Esophagus squamous epithelium (tissue), 5 donors: ENCODE measurements around the gene TOP2A. TPM values are rescaled to one million over a fixed set of nuclear protein-coding genes. Genes with fewer than 3 reads are reported as not detected.

Source experiments
- DNase-seq: peaks from one replicate; lab custom pipeline; 2025; lab: John Stamatoyannopoulos, UW
- H3K27ac ChIP-seq, 4 donors: fragments of 200-600 bp; sonication (generic); one replicate each; pipeline ENCODE4 v1.5.1; 2016 to 2019; ENCODE audit warnings: mild to moderate bottlenecking in 1 of 4
- H3K27me3 ChIP-seq, 4 donors: fragments of 200-600 bp; sonication (generic); 1 replicate in 3 of 4; 2 replicates in 1 of 4; pipeline versions ENCODE4 v1.5.1 to v1.6.0; 2017 to 2021; ENCODE audit warnings: antibody characterized with exemption in 1 of 4
- H3K36me3 ChIP-seq, 3 donors: fragments of 200-600 bp; sonication (generic); one replicate each; pipeline ENCODE4 v1.5.1; 2016 to 2019
- H3K4me1 ChIP-seq, 3 donors: fragments of 200-600 bp; sonication (generic); one replicate each; pipeline ENCODE4 v1.5.1; 2017 to 2019
- H3K4me3 ChIP-seq, 4 donors: fragments of 200-600 bp; sonication (generic); 1 replicate in 3 of 4; 2 replicates in 1 of 4; pipeline ENCODE4 v1.5.1; 2016 to 2019; ENCODE audit warnings: mild to moderate bottlenecking in 2 of 4, moderate library complexity in 1 of 4
- H3K9me3 ChIP-seq, 3 donors: fragments of 200-600 bp; sonication (generic); one replicate each; pipeline ENCODE4 v1.5.1; 2016 to 2019
- POLR2A ChIP-seq, 4 donors: fragments of 450-650 bp; IDR thresholded peaks; one replicate each; pipeline ENCODE4 v1.6.1; 2017; ENCODE audit warnings: antibody characterized with exemption in 4 of 4, mild to moderate bottlenecking in 4 of 4, moderate library complexity in 3 of 4
- WGBS, 2 donors: methylation state at CpG; one replicate each; pipeline ENCODE4 v1.1.5; 2018; 5-methylcytosine and 5-hydroxymethylcytosine counted together
- intact Hi-C: fragments of 100-400 bp; cut with DNase I; formaldehyde crosslinking; loops from one replicate; pipeline ENCODE4 v1.15.0; 2022
- total RNA-seq, 4 donors: library from RNA; depleted of rRNA; stranded (reverse); fragments of >200 nt; gene quantifications; one replicate each; pipeline ENCODE4 v1.1.0, GENCODE V29; 2016
- TF ChIP-seq, protein P1 (sequence below), 6 experiments: fragments of 450-650 bp in 4 of 6; fragments of 200-600 bp in 2 of 6; sonication (generic) in 2 of 6; IDR thresholded peaks; one replicate each; pipeline ENCODE4 v1.5.1; 2016 to 2019; ENCODE audit warnings: antibody characterized with exemption in 6 of 6, mild to moderate bottlenecking in 4 of 6, moderate library complexity in 4 of 6
- donor health status: DM: yes; HTN: yes; CAD: no.

Gene TOP2A
- total RNA-seq, 4 donors from 2014 or later = 24.9 to 87.1 (median 50.6) TPM

DNA sequence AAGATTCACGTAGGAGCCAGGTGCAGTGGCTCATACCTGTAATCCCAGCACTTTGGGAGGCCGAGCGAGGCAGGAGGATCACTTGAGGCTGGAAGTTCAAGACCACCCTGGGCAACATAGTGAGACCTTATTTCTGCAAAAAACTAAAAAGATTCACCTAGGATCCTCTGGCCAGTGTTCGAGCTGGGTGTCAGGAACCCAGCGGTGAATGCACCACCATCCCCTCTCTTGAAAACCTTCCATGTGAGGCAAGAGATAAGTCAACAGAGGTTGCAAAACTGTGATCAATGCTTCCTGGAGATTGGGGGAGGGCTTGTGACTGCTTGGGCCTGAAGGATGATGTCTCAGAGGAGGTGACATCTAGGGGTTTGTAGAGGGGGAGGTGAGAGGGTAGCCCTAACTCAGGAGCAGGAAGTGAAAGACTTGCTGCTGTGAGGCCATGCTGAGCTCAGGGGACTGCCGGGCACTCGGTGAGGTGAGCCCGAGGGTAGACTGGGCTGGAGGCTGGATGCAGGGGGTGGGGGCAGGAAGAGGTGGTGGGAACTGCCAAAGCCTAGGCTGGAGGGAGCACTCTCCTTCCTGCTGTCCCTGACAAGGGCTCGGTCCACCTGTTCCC is 64.8 kb downstream of the TOP2A start:
- TF ChIP-seq, protein P1, sequence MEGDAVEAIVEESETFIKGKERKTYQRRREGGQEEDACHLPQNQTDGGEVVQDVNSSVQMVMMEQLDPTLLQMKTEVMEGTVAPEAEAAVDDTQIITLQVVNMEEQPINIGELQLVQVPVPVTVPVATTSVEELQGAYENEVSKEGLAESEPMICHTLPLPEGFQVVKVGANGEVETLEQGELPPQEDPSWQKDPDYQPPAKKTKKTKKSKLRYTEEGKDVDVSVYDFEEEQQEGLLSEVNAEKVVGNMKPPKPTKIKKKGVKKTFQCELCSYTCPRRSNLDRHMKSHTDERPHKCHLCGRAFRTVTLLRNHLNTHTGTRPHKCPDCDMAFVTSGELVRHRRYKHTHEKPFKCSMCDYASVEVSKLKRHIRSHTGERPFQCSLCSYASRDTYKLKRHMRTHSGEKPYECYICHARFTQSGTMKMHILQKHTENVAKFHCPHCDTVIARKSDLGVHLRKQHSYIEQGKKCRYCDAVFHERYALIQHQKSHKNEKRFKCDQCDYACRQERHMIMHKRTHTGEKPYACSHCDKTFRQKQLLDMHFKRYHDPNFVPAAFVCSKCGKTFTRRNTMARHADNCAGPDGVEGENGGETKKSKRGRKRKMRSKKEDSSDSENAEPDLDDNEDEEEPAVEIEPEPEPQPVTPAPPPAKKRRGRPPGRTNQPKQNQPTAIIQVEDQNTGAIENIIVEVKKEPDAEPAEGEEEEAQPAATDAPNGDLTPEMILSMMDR (IDR thresholded peaks at IDR 0.05) = no peak
- TF ChIP-seq POLR2A (IDR thresholded peaks at IDR 0.05) = no peak
- H3K27ac ChIP-seq = no peak overlapping the region
- no peaks in the 10 kb centered on the region for H3K9me3 ChIP-seq
- H3K36me3 ChIP-seq = peaks cover 11 to 58% (median 18%) of the 10 kb centered on the region in 3 donors
- no peaks in the 10 kb centered on the region for H3K27me3 ChIP-seq
- peaks cover 30 to 73% (median 32%) of the 10 kb centered on the region in 3 donors for H3K4me1 ChIP-seq
- DNase-seq = no peak
- WGBS, 2 donors = 77 to 84% methylated on average over 5 to 8 of the region's 9 CpGs
- no peak overlapping the region for H3K4me3 ChIP-seq
- intact Hi-C loops = loop anchor here (10.0 kb wide), 1 partner anchor 158 kb away; no protein-coding TSS in a partner anchor

GRCh38 chr17:40352237-40352778 is 65.4 kb downstream of the TOP2A start:
- intact Hi-C loops = loop anchor here (10.0 kb wide), 1 partner anchor 158 kb away; no protein-coding TSS in a partner anchor
- DNase-seq = no peak
- Histone ChIP-seq H3K36me3 (peaks cover 11 to 58% (median 18%) of the 10 kb centered on the region in 3 donors), H3K4me3 (no peak overlapping the region), H3K27me3 (no peaks in the 10 kb centered on the region), H3K27ac (no peak overlapping the region), H3K4me1 (peaks cover 36 to 79% (median 38%) of the 10 kb centered on the region in 3 donors), H3K9me3 (no peaks in the 10 kb centered on the region)
- 78 to 83% methylated on average over 6 to 7 of the region's 7 CpGs for WGBS, 2 donors
- TF ChIP-seq, protein P1 (IDR thresholded peaks at IDR 0.05) = no peak
- no peak for TF ChIP-seq POLR2A (IDR thresholded peaks at IDR 0.05)

GRCh38 chr17:40351359-40352236 is 66.1 kb downstream of the TOP2A start:
- intact Hi-C loops = loop anchor here (10.0 kb wide), 1 partner anchor 157 kb away; no protein-coding TSS in a partner anchor
- Histone ChIP-seq H3K4me1 (peaks cover 43 to 86% (median 45%) of the 10 kb centered on the region in 3 donors), H3K36me3 (peaks cover 11 to 58% (median 18%) of the 10 kb centered on the region in 3 donors), H3K4me3 (no peak overlapping the region), H3K9me3 (no peaks in the 10 kb centered on the region), H3K27ac (peak overlapping the region in 2 of 4 donors; percentile 49 to 91), H3K27me3 (no peaks in the 10 kb centered on the region)
- 69 to 85% methylated on average over 9 to 11 of the region's 27 CpGs for WGBS, 2 donors
- no peak for TF ChIP-seq POLR2A (IDR thresholded peaks at IDR 0.05)
- TF ChIP-seq, protein P1 (IDR thresholded peaks at IDR 0.05) = no peak
- no peak for DNase-seq

DNA sequence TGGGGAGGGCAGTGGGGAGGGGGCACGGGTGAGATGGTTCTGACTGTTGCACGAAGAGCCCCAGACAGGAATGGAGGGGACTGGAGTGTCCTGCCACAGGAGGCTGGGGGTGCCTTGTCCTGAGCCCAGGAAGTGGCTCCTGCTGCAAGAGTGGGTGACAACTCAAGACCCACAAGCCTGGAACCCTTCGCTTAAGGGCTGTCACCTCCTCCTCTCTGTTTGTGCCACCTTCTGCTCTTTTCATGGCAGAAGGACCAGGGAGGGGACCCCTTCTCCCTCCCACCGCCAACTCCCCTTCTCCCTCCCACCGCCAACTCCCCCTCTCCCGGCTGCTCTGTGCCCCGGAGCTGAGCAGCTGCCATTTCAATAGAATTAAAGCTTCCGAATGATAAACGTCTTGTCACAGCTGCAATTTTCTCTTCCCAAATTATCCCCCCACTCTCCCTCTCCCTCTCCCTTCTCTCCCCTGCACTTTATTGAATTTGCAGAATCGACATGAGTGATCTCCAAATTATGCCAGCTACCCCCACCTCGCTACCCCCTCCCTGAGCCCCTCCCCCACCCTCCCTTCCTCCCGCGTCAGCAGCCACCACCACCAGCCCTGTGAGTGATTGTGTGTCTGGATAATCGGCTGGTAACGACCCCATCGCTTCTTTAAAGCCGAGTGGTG is 66.9 kb downstream of the TOP2A start:
- intact Hi-C loops = loop anchor here (10.0 kb wide), 1 partner anchor 156 kb away; no protein-coding TSS in a partner anchor

More for the DNA sequence above, 66.9 kb downstream of the TOP2A start:
- Histone ChIP-seq H3K4me3 (no peak overlapping the region), H3K36me3 (peaks cover 10 to 51% (median 11%) of the 10 kb centered on the region in 3 donors), H3K9me3 (no peaks in the 10 kb centered on the region), H3K4me1 (peaks cover 51 to 87% (median 53%) of the 10 kb centered on the region in 3 donors), H3K27ac (peak overlapping the region in 3 of 4 donors; percentile 91 to 98 (median 98)), H3K27me3 (no peaks in the 10 kb centered on the region)
- no peak for TF ChIP-seq POLR2A (IDR thresholded peaks at IDR 0.05)
- TF ChIP-seq, protein P1 (IDR thresholded peaks at IDR 0.05) = no peak
- 43 to 49% methylated on average over 10 to 11 of the region's 17 CpGs for WGBS, 2 donors
- no peak for DNase-seq
